Activated CD4-positive, CD25-positive, alpha-beta regulatory T cell treated with anti-CD3 and anti-CD28 coated beads, Interleukin-2, amount 50 U/mL, for 72 hours (primary cell): ENCODE results near the gene RAI14.
"Not testable (repeated sequence)": the region's sequence is repeated elsewhere in the genome, so short reads cannot be mapped to it uniquely, and the experiment has no call there.

Experiments
- DNase-seq: peaks from one replicate; pipeline ENCODE4 v3.0.0; 2021

RAI14 gene

DNA sequence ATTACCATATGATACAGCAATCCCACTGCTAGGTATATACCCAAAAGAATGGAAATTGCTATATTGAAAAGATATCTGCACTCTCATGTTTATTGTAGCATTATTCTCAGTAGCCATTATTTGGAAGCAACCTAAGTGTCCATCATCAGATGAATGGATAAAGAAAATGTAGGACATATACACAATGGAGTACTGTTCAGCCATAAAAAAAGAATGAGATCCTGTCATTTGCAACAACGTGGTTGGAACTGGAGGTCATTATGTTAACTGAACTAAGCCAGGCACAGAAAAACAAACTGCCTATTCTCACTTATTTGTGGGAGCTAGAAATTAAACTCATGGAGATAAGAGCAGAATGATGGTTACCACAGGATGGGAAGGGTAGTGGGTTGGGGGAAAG lies 119.8 kb downstream of the RAI14 start:
- DNase-seq, result no peak

DNA sequence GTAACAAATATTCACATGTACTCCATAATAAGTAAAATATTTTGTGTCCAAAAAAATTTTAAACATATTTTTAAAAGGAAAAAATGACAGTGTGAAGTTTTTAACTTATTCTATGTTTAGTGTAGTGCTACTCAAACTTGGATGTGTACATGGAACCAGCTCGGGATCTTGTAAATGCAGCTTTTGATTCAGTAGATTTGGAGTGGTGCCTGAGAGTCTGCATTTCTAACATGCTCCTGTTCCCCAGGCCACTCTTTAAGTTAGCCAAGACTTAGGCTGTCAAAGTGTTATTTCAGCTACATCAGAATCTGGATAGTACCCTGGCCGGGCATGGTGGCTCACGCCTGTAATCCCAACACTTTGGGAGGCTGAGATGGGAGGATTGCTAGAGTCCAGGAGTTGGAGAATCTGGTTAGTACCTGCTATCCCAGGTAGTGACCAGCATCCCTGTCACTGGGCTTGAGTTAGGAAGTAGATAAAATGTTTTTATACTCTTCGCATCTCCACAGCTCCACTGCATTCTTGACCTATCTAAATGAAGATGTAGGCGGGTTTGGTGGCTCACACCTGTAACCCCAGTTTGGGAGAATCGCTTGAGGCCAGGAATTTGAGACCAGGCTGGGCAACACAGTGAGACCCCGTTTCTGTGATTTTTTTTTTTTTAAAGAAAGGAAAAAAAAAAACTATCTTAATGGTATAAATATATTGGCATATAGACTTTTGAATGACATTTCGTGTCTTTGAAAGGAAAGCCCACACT lies 122.1 kb downstream of the RAI14 start:
- no peak for DNase-seq

DNA sequence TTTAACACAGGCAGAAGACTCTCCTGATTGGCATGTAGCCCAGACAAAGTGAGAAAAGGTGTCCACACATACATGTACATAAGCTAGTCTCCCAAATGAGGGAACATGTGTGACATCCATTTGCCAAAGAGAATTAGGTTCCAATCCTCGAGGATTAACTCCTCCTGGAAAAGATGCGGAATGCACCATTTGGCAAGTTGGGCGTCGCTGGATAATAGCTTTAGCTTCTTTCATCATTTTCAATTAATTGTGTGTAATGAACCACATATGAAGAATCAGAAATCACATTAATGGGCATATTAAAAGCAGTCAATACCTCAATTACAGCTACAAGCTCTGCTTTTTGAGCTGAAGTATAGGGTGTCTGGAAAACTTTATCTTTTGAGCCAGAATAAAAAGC lies 127.8 kb downstream of the RAI14 start:
- DNase-seq, result not testable (repeated sequence)

- DNase-seq, result no peak
Observed at GRCh38 chr5:34787035-34787434, 130.9 kb downstream of the RAI14 start.

GRCh38 chr5:34789021-34789531 lies 132.9 kb downstream of the RAI14 start:
- no peak for DNase-seq

DNA sequence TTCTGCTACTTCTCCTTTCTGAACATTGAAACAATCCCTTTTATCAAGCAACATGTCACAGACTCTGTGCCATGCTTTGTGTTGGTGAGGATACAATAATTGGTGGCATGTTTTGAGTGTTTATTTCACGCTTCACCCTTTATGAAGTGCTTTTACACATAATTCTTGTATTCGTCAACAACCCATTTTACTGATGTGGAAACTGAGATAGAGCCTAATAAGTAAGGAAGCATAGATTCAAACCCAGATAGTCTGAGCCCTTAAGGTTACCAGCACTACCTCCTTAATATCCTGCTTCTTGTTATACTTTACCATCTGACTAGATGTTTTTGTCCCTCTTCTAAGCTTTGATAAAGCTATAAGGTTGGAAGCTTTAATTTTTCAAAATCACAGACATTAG lies 133.5 kb downstream of the RAI14 start:
- no peak for DNase-seq

GRCh38 chr5:34790069-34790468 lies 133.9 kb downstream of the RAI14 start:
- DNase-seq, result no peak

- DNase-seq, result no peak
Observed at GRCh38 chr5:34791761-34792244, 135.7 kb downstream of the RAI14 start.

DNA sequence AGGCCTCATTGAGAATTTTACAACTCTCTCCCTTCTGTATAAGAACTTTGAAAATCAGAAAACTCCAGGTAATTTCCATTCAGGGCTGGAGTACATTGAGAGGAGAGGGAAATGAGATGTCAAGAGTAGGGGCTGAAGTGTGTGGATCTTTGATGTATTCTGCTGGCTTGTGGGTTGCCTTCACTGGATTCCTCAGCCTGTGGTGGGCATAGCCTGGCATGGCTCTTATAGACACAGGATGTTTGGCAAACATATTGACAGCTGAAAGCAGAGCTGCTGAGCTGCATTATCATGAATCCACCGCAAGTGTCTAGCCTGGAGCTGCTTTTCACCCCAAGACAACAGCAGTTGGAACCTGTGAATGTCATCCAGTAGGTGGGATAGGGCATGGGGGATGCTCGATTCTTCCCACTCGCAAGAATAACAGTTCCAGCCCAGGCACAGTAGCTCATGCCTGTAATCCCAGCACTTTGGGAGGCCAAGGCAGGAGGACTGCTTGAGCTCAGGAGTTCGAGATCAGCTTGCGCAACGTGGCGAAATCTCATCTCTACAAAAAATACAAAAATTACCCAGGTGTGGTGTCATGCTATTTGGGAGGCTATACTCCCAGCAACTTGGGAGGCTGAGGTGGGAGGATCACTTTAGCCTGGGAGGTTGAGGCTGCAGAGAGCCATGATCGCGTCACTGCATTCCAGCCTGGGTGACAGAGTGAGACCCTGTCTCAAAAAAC lies 146.9 kb downstream of the RAI14 start:
- DNase-seq, result no peak

GRCh38 chr5:34803974-34804732 lies 148.0 kb downstream of the RAI14 start:
- no peak for DNase-seq

DNA sequence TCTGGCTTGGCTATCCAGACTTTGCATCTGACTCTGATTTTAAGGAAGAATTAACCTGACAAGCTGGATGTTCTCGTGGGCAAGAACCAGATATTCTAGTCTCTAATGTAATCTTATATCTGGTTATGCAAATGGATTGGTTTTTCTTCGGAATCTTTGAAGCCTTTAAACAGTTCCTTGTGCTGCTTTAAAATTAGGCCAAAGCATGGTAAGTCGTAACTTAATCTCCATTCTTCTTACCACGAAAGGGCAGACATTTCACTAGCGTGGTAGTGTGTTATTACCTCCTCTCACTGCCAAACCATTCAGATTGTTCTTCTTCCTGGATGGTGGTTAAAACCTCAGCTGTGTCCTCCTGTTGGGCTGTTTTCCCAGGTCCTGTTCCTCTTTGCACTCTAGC lies 148.8 kb downstream of the RAI14 start:
- DNase-seq, result no peak

GRCh38 chr5:34806532-34806931 lies 150.4 kb downstream of the RAI14 start:
- no peak for DNase-seq

- no peak for DNase-seq
Observed at GRCh38 chr5:34811706-34812105, 155.6 kb downstream of the RAI14 start.

- DNase-seq, result no peak
Observed at GRCh38 chr5:34813509-34813908, 157.4 kb downstream of the RAI14 start.

DNA sequence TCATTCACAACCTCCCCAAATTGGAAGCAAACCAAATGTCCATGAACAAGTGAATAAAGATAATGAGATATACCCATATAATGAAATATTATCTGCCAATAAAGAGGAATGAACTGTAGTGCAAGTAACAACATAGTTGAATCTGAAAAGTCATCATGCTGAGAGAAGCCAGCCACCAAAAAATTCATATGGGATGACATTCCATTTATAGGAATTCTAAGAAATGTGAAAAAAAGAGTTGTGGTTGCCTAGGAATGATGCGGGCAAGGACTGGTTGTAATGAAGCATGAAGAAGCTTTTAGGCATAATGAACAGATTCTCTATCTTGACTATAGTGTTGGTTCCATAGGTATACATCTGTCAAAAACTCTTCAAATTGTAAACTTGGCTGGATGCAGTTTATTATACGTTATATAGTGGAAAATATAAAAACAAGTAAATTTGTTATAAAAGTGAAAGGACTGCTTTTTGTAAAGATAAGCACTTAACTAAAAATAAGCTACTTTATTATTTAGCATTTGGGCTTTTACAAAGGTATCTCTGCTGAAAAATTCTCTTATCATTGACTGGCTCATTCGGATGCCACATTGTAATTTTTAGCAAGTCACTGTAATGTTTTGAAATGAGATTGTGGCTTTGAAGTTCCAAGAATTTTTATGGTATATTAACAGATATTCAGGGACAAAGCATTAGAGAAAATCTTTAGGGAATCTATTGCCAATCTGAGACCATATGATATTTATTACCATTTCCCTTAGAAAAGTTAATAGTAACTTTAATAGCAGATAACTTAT lies 161.6 kb downstream of the RAI14 start:
- no peak for DNase-seq

DNA sequence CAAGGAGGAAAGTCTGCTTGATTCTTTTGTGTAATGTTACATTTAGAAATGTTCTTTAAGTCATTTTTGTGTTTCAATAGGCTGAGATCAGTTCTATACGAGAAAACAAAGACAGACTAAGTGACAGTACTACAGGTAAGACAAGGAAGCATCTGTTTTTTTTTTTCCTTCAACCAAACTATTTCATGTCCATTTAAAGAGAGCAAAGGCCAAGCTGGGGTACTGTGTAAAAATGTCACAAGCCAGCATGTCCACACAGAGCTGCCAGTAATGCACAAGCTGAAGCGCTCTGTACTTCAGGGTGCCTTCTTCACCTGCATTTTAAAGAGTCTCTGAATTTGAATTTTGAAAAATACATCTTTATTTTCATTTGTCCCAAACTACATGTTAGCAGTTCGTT lies 162.6 kb downstream of the RAI14 start:
- no peak for DNase-seq

- DNase-seq, result no peak
Observed at GRCh38 chr5:34820593-34820992, 164.5 kb downstream of the RAI14 start.

GRCh38 chr5:34822956-34823715 lies 167.0 kb downstream of the RAI14 start:
- DNase-seq, result no peak

DNA sequence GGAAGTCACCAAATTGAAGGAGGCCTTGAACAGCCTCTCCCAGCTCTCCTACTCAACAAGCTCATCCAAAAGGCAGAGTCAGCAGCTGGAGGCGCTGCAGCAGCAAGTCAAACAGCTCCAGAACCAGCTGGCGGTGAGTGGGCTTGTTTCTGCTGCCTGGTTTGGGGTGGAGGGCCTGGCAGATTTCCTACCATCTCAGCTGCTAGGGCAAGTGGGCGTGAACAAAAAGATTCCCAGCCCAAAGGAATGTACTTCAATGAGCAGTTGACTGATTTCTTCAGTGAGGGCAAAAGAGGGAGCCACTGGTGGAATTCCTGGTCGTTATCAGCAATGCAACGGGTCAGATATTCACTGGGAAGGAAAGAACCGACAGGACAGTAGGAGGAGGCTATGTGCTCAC lies 170.2 kb downstream of the RAI14 start:
- DNase-seq, result no peak

DNA sequence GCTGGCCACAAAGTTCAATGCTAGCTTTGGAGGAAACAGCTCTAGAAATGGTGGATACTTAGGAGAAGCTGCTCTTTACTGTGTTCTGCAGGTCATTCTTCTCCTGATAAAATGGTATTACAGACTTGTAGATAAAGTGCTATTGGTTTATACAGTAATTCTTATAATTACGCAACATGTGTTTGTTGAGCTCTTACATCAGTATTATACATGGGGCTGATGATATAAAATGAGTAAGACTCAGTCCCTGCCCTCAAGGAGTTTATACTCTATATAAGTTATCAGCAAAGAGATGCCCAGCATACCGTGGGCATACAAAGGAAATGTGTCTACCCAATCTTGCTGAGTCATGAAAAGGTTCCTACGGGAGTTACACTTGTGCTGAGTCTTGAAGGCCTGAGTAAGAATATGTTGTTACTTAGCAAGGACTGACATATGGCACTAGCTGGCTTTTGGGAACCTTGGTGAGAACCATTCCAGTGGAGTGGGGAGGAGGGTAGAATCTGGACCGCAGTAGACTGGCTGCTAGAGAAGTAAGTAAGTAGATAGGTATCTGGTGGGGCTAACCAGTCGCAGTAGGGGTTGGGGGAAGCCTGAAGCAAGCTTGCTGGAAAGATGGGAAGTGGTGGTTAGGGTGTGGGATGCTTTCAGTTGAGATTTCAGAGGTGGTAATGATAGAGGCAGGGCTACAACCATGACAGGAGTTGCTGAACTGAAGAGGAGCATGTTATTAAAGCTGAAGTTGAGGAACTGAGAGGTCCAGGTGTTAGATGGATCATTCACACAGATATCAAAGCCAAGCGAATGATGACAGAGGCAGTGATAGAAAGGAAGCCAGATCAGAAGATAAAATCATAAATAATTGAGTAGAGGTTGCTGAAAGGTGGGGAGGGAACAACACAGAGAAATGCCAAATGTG lies 171.7 kb downstream of the RAI14 start:
- DNase-seq, result no peak

GRCh38 chr5:34830827-34831226 lies 174.7 kb downstream of the RAI14 start:
- not testable (repeated sequence) for DNase-seq
